ENCODE results near the gene SQSTM1. TPM values are rescaled to one million over a fixed set of nuclear protein-coding genes. Genes with fewer than 3 reads are reported as not detected.

Gene SQSTM1
- total RNA-seq, 1 experiment from 2014 or later = 612 TPM

DNA sequence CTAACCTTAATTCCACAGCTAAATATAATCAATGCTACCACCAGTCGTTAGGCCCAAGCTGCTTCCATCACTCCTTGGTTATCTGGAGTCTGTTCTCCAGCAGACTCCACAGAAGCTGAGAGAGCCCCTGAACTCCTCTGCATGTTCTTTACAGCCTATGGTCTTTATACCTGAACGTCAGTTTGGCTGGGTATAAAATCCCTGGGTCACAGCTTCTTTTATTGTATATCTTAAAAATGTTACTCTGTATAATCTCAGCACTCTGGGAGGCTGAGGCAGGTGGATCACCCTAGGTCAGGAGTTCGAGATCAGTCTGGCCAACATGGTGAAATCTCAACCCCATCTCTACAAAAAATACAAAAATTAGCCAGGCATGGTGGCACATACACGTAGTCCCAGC is 61.6 kb downstream of the SQSTM1 start:
- DNase-seq (ENCODE audit: unreplicated experiment) = no peak
- ChIA-PET CTCF (interaction anchor here (0.7 to 1.2 kb wide), 3 partner anchors 9 to 327 kb away, joined by 3 to 11 read pairs (median 3); partner anchors contain the start of gene TBC1D9B), POLR2A (interaction anchor here (0.8 to 2.0 kb wide), 5 partner anchors 10 to 32 kb away, joined by 3 to 6 read pairs (median 3); no protein-coding TSS in a partner anchor)
- TF ChIP-seq, protein P1, sequence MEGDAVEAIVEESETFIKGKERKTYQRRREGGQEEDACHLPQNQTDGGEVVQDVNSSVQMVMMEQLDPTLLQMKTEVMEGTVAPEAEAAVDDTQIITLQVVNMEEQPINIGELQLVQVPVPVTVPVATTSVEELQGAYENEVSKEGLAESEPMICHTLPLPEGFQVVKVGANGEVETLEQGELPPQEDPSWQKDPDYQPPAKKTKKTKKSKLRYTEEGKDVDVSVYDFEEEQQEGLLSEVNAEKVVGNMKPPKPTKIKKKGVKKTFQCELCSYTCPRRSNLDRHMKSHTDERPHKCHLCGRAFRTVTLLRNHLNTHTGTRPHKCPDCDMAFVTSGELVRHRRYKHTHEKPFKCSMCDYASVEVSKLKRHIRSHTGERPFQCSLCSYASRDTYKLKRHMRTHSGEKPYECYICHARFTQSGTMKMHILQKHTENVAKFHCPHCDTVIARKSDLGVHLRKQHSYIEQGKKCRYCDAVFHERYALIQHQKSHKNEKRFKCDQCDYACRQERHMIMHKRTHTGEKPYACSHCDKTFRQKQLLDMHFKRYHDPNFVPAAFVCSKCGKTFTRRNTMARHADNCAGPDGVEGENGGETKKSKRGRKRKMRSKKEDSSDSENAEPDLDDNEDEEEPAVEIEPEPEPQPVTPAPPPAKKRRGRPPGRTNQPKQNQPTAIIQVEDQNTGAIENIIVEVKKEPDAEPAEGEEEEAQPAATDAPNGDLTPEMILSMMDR (IDR thresholded peaks at IDR 0.05; ENCODE audit: unreplicated experiment) = no peak
- no peak overlapping the region for H3K4me3 Mint-ChIP-seq (ENCODE audit: unreplicated experiment)
- no peaks in the 10 kb centered on the region for H3K27me3 Mint-ChIP-seq (ENCODE audit: insufficient read depth, unreplicated experiment)
- H3K4me1 Mint-ChIP-seq (ENCODE audit: insufficient read depth, unreplicated experiment) = no peaks in the 10 kb centered on the region
- intact Hi-C loops (cut with micrococcal nuclease) = no loop called here
- H3K9me3 Mint-ChIP-seq (ENCODE audit: unreplicated experiment) = peaks cover 19% of the 10 kb centered on the region
- H3K27ac Mint-ChIP-seq (ENCODE audit: low read depth, unreplicated experiment) = no peak overlapping the region
- BruUV-seq (replicated peaks) = no TSS peak
- peaks cover 63% of the 10 kb centered on the region for H3K36me3 Mint-ChIP-seq (ENCODE audit: insufficient read depth, unreplicated experiment)

DNA sequence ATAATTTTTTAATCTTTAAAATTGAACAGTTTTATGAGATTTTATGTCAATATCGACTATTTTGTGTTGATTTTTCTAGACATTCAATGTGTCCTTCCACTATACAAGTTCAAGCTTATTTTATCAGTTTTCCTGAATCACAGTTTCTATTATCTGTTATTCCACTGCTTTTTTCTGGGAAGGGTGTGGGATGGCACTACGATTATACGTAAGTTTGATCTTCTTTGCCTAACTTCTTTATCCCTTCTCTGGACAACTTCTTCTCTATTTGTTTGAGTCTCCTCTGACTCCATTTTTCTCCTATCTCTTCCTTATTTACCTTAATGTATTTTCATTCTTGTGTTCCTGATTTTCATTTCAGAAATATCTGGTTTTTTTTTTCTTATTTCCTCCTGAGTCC is 62.5 kb downstream of the SQSTM1 start:
- TF ChIP-seq, protein P1 (IDR thresholded peaks at IDR 0.05; ENCODE audit: unreplicated experiment) = no peak
- intact Hi-C loops (cut with micrococcal nuclease) = no loop called here
- peaks cover 63% of the 10 kb centered on the region for H3K36me3 Mint-ChIP-seq (ENCODE audit: insufficient read depth, unreplicated experiment)
- CTCF ChIA-PET = interaction anchor here (0.6 to 1.2 kb wide), 4 partner anchors 8 to 121 kb away, joined by 3 to 11 read pairs (median 4); no protein-coding TSS in a partner anchor
- no peak overlapping the region for H3K4me3 Mint-ChIP-seq (ENCODE audit: unreplicated experiment)
- DNase-seq (ENCODE audit: unreplicated experiment) = no peak
- no peaks in the 10 kb centered on the region for H3K4me1 Mint-ChIP-seq (ENCODE audit: insufficient read depth, unreplicated experiment)
- POLR2A ChIA-PET = interaction anchor here (0.8 to 2.0 kb wide), 6 partner anchors 10 to 31 kb away, joined by 3 to 6 read pairs (median 4); no protein-coding TSS in a partner anchor
- no peak overlapping the region for H3K27ac Mint-ChIP-seq (ENCODE audit: low read depth, unreplicated experiment)
- BruUV-seq (replicated peaks) = no TSS peak
- H3K27me3 Mint-ChIP-seq (ENCODE audit: insufficient read depth, unreplicated experiment) = no peaks in the 10 kb centered on the region
- peaks cover 19% of the 10 kb centered on the region for H3K9me3 Mint-ChIP-seq (ENCODE audit: unreplicated experiment)

DNA sequence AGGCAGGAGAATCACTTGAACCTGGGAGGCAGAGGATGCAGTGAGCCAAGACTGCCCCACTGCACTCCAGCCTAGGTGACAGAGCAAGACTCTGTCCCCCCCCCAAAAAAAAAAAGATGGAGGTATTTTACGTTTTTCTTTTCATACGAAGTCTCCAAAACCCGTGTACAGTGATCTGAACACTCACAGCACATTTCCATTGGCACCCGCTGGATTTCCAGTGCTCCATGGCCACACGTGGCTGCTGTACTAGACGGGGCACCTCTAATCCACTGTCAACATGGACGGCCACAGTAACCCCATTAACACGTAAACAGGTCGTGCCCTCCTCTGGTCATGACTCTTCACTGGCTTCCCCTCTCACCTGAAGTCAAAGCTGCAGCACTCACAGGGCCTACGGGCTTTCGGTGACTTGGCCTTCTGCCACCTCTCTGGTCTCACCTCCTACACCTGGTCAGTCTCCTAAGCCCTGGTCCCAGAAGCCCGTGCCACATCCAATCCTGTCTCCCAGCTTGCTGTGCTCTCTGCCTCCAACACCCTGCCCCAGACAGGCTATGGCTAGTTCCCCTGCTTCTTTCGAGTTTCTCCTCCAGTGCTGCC is 64.9 kb downstream of the SQSTM1 start:
- Mint-ChIP-seq H3K27me3 (ENCODE audit: insufficient read depth, unreplicated experiment) (no peaks in the 10 kb centered on the region), H3K4me3 (ENCODE audit: unreplicated experiment) (no peak overlapping the region), H3K36me3 (ENCODE audit: insufficient read depth, unreplicated experiment) (peaks cover 75% of the 10 kb centered on the region), H3K27ac (ENCODE audit: low read depth, unreplicated experiment) (no peak overlapping the region), H3K9me3 (ENCODE audit: unreplicated experiment) (peaks cover 19% of the 10 kb centered on the region), H3K4me1 (ENCODE audit: insufficient read depth, unreplicated experiment) (no peaks in the 10 kb centered on the region)
- TF ChIP-seq, protein P1 (IDR thresholded peaks at IDR 0.05; ENCODE audit: unreplicated experiment) = no peak
- no TSS peak for BruUV-seq (replicated peaks)
- intact Hi-C loops (cut with micrococcal nuclease) = no loop called here
- POLR2A ChIA-PET = interaction anchor here (0.9 to 1.1 kb wide), 2 partner anchors 9 to 20 kb away, joined by 3 to 4 read pairs; no protein-coding TSS in a partner anchor
- DNase-seq (ENCODE audit: unreplicated experiment) = no peak
- CTCF ChIA-PET = no interaction called here

DNA sequence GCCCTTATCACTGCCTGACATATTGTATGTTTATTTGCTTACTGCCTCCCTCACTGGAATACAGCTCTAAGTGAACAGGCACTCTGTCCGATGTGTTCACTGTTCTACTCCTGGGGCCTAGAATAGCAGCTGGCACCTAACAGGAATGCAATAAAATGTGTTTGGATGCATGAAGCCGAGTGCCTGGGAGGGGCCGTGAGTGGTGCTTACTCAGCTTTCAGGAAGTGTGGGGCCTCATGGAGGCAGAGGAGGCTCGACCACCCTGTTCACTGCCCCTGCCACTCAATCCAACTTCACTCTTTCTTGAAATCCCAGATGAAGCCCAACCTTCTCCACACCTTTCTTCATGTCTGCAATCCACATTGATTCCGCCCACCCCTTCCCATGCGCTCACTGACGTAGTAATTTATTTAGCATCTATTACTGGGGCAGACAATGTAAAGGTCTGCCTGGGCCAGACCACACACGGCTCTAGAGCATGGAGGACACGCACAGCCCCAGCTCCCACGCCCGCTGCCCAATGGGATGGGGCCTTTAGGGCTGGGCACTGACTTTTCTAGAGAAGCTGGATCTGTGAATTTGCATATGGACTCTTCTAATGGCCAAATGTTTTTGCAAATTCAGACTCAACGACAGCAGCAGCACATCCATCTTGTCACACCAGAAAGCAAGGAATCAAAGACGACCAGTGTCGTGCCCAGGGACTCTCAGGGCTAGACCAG is 65.6 kb downstream of the SQSTM1 start:
- CTCF ChIA-PET = no interaction called here
- H3K4me1 Mint-ChIP-seq (ENCODE audit: insufficient read depth, unreplicated experiment) = no peaks in the 10 kb centered on the region
- H3K27me3 Mint-ChIP-seq (ENCODE audit: insufficient read depth, unreplicated experiment) = no peaks in the 10 kb centered on the region
- DNase-seq (ENCODE audit: unreplicated experiment) = no peak
- TF ChIP-seq, protein P1 (IDR thresholded peaks at IDR 0.05; ENCODE audit: unreplicated experiment) = no peak
- POLR2A ChIA-PET = interaction anchor here (0.9 to 1.1 kb wide), 2 partner anchors 10 to 20 kb away, joined by 3 to 4 read pairs; no protein-coding TSS in a partner anchor
- peaks cover 19% of the 10 kb centered on the region for H3K9me3 Mint-ChIP-seq (ENCODE audit: unreplicated experiment)
- no peak overlapping the region for H3K4me3 Mint-ChIP-seq (ENCODE audit: unreplicated experiment)
- peaks cover 83% of the 10 kb centered on the region for H3K36me3 Mint-ChIP-seq (ENCODE audit: insufficient read depth, unreplicated experiment)
- no peak overlapping the region for H3K27ac Mint-ChIP-seq (ENCODE audit: low read depth, unreplicated experiment)
- intact Hi-C loops (cut with micrococcal nuclease) = no loop called here
- no TSS peak for BruUV-seq (replicated peaks)

Measured in MCF 10A (cell line).